Natural killer cell (primary cell): Measurements from ENCODE around the gene ETNK2. TPM values are rescaled to one million over a fixed set of nuclear protein-coding genes. Genes with fewer than 3 reads are reported as not detected.

ENCODE experiments used
- ATAC-seq, 3 donors: fragments of 150-1000 bp in 2 of 3; fragments of 200-7000 bp in 1 of 3; cut with Tn5 transposase; 1 replicate in 1 of 3; 2 replicates in 2 of 3; pipeline ENCODE4 v1.10.0; 2021; ENCODE audit warnings: mild to moderate bottlenecking in 2 of 3, moderate library complexity in 2 of 3
- DNase-seq, 2 donors: peaks; one replicate each; pipeline versions ENCODE4 v3.0.0 to v3.0.0-alpha.2; 2013 to 2021; ENCODE audit warnings: mixed read lengths in 1 of 2
- H3K27ac ChIP-seq: one replicate; pipeline ENCODE4 v1.5.1; 2013; ENCODE audit warnings: mild to moderate bottlenecking, low read length
- H3K27me3 ChIP-seq: one replicate; pipeline ENCODE4 v1.6.1; 2013; ENCODE audit warnings: low read length; ENCODE audit not compliant: control insufficient read depth, insufficient read depth
- H3K36me3 ChIP-seq: one replicate; pipeline ENCODE4 v1.6.1; 2013; ENCODE audit warnings: low read length; ENCODE audit not compliant: control insufficient read depth, insufficient read depth
- H3K4me1 ChIP-seq: one replicate; pipeline ENCODE4 v1.6.1; 2013; ENCODE audit warnings: low read length; ENCODE audit not compliant: control insufficient read depth, insufficient read depth
- H3K4me3 ChIP-seq: one replicate; pipeline ENCODE4 v1.5.1; 2013; ENCODE audit warnings: low read length
- H3K9me3 ChIP-seq: one replicate; pipeline ENCODE4 v1.6.1; 2013; ENCODE audit warnings: low read length; ENCODE audit not compliant: control insufficient read depth, insufficient read depth
- H3K27ac Mint-ChIP-seq, 2 donors: one replicate each; pipeline ENCODE4 v1.8.0; 2022; ENCODE audit warnings: mild to moderate bottlenecking in 2 of 2, mixed read lengths in 2 of 2, moderate library complexity in 1 of 2
- H3K27me3 Mint-ChIP-seq, 2 donors: one replicate each; pipeline ENCODE4 v1.8.0; 2022; ENCODE audit warnings: low read depth in 2 of 2, mixed read lengths in 2 of 2
- H3K36me3 Mint-ChIP-seq: one replicate; pipeline ENCODE4 v1.8.0; 2022; ENCODE audit warnings: mixed read lengths
- H3K4me1 Mint-ChIP-seq, 2 donors: one replicate each; pipeline ENCODE4 v1.8.0; 2022; ENCODE audit warnings: mixed read lengths in 2 of 2
- H3K4me3 Mint-ChIP-seq: one replicate; pipeline ENCODE4 v1.8.0; 2022; ENCODE audit warnings: mild to moderate bottlenecking, moderate library complexity, mixed read lengths
- H3K9me3 Mint-ChIP-seq, 2 donors: one replicate each; pipeline ENCODE4 v1.8.0; 2022; ENCODE audit warnings: mixed read lengths in 2 of 2
- WGBS: methylation state at CpG from one replicate; pipeline ENCODE4 v1.1.7; 2013; ENCODE audit warnings: missing lambda C conversion rate; ENCODE audit not compliant: insufficient coverage; 5-methylcytosine and 5-hydroxymethylcytosine counted together
- intact Hi-C: fragments of 100-400 bp; cut with micrococcal nuclease; formaldehyde crosslinking; loops from one replicate; pipeline ENCODE4 v1.14.2; 2022
- total RNA-seq, 4 donors: library from RNA; stranded (reverse); fragments of 120-200 nt in 1 of 4; gene quantifications; one replicate each; pipeline versions ENCODE4 v1.2.3 to v1.2.4, GENCODE V29; 2013 to 2022
- TF ChIP-seq, protein P1 (sequence below): fragments of 200-600 bp; IDR thresholded peaks from one replicate; pipeline ENCODE4 v1.8.0; 2022; ENCODE audit warnings: antibody characterized with exemption

The ETNK2 gene, protein sequence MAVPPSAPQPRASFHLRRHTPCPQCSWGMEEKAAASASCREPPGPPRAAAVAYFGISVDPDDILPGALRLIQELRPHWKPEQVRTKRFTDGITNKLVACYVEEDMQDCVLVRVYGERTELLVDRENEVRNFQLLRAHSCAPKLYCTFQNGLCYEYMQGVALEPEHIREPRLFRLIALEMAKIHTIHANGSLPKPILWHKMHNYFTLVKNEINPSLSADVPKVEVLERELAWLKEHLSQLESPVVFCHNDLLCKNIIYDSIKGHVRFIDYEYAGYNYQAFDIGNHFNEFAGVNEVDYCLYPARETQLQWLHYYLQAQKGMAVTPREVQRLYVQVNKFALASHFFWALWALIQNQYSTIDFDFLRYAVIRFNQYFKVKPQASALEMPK
- 1 to 10 TPM; 5.1 to 5.8 (median 5.5) TPM for total RNA-seq
- 2.1 TPM for total RNA-seq (2013)

DNA sequence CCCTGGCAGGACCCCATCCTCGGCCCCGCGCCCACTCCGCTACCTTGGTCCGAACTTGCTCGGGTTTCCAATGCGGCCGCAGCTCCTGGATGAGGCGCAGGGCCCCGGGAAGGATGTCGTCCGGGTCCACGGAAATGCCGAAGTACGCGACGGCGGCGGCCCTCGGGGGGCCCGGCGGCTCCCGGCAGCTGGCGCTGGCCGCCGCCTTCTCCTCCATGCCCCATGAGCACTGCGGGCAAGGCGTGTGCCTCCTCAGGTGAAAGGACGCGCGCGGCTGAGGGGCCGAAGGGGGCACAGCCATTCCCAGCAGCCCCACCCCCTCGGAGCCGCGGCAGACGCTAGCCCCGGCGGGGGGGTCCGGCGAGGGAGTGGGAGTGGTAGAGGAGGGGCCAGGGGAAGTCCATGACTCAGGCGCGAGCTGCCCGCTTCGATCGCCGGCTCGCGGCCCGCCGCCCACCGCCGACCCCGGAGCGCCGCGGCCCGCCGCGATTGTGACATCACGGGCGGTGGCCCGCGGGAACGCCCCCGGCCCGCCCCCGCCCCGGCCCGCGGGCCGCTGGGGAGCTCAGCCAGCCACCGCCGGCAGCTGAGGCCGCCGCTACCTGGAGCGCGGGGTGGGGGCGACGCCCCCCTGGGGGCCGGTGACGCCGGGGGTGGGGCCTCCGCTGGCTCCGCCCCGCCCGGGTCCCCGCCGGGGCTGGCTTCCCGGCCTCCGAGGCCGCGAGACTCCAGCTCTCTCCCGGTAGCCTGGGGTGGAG, at the start of gene ETNK2:
ETNK2 (minus strand) TSS at position 493 of the 758 bp plus-strand sequence; CDS start at position 301, 192 bp downstream.
- TF ChIP-seq, protein P1, sequence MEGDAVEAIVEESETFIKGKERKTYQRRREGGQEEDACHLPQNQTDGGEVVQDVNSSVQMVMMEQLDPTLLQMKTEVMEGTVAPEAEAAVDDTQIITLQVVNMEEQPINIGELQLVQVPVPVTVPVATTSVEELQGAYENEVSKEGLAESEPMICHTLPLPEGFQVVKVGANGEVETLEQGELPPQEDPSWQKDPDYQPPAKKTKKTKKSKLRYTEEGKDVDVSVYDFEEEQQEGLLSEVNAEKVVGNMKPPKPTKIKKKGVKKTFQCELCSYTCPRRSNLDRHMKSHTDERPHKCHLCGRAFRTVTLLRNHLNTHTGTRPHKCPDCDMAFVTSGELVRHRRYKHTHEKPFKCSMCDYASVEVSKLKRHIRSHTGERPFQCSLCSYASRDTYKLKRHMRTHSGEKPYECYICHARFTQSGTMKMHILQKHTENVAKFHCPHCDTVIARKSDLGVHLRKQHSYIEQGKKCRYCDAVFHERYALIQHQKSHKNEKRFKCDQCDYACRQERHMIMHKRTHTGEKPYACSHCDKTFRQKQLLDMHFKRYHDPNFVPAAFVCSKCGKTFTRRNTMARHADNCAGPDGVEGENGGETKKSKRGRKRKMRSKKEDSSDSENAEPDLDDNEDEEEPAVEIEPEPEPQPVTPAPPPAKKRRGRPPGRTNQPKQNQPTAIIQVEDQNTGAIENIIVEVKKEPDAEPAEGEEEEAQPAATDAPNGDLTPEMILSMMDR, result no peak
- intact Hi-C loops, result no loop called here
- Histone ChIP-seq H3K27me3 (no peaks in the 10 kb centered on the region), H3K36me3 (no peaks in the 10 kb centered on the region), H3K9me3 (no peaks in the 10 kb centered on the region), H3K4me3 (peak within 1 kb of the TSS; percentile 51), H3K4me1 (peaks cover 17% of the 10 kb centered on the region), H3K27ac (no peak within 1 kb of the TSS)
- Mint-ChIP-seq H3K27me3 (peaks cover 0 to 8% of the 10 kb centered on the region in 2 donors), H3K9me3 (no peaks in the 10 kb centered on the region), H3K4me3 (peak within 1 kb of the TSS; percentile 79), H3K4me1 (peaks cover 0 to 4% of the 10 kb centered on the region in 2 donors), H3K36me3 (no peaks in the 10 kb centered on the region), H3K27ac (peak within 1 kb of the TSS; percentile 21 to 80)
- peak; percentile 74 to 82 (median 81) for ATAC-seq
- peak; percentile 57 to 77 for DNase-seq
- WGBS, result under 1% methylated on average over 94 of the region's 94 CpGs

DNA sequence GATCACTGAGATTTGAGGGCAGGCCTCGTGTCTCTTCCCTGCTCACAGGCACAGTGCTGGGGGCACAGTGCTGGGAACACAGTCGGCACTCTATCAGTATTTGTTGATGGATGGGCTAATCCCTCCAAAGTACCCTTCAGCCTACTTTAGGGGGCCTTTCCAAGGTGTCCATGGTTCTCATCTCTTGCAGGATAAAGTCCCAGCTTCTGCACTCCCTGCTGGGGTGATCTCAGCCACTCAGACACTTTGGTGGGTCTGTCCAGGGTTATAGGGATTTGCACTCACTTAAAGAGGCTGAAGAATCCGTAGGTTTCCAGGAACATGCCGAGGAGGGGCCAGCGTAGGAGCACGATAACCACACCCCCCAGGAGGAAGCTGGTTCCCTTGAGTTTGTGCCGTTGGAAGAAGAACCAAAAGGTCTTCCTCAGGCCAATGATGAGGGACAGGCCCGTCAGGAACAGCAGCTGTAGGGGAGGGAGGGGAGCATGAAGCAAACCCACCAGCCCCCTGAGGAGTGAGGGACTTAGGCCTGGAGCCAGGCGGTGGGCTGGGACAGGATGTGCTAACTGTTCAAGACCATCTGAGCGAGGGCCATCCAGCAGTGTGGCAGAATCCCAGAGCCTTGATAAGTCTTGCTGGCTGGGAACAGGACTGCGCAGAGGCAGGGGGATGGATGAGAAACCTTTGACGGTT, 49.6 kb upstream of the ETNK2 start:
- Mint-ChIP-seq H3K27me3 (peaks cover 22 to 36% of the 10 kb centered on the region in 2 donors), H3K9me3 (no peaks in the 10 kb centered on the region), H3K4me1 (no peaks in the 10 kb centered on the region), H3K4me3 (no peak overlapping the region), H3K36me3 (no peaks in the 10 kb centered on the region), H3K27ac (no peak overlapping the region)
- DNase-seq (no peak), ATAC-seq (no peak)
- intact Hi-C loops, result no loop called here
- Histone ChIP-seq H3K27ac (no peak overlapping the region), H3K4me3 (no peak overlapping the region), H3K9me3 (no peaks in the 10 kb centered on the region), H3K4me1 (no peaks in the 10 kb centered on the region), H3K27me3 (peaks cover 2% of the 10 kb centered on the region), H3K36me3 (no peaks in the 10 kb centered on the region)
- TF ChIP-seq, protein P1, result no peak
- 89% methylated on average over 12 of the region's 12 CpGs for whole genome bisulfite sequencing

DNA sequence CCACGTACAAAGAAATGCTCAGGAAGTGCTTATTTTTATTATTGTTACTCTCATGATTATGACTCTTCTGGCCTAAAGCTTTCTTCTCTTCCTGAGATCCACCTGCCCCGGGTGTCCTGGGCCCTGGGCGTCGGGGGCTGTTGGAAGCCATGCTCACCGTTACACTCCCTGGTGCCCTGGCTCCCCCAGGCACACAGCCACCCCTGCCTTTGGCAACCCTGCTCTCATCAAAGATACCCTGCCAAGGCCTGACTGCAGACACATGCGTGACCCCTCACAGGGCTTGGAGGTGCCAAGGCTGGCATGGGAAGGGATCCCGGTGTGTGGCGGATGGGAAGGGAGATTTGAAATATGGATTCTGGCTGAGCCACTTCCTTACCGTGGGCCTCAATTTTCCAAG, 47.7 kb upstream of the ETNK2 start:
- Mint-ChIP-seq H3K36me3 (no peaks in the 10 kb centered on the region), H3K4me1 (peaks cover 0 to 8% of the 10 kb centered on the region in 2 donors), H3K4me3 (no peak overlapping the region), H3K27ac (no peak overlapping the region), H3K9me3 (no peaks in the 10 kb centered on the region), H3K27me3 (peaks cover 13 to 17% of the 10 kb centered on the region in 2 donors)
- WGBS, result 88% methylated on average over 9 of the region's 9 CpGs
- H3K9me3 ChIP-seq, result no peaks in the 10 kb centered on the region
- no peak for DNase-seq
- peaks cover 5% of the 10 kb centered on the region for H3K4me1 ChIP-seq
- no peak for ATAC-seq
- no peak overlapping the region for H3K27ac ChIP-seq
- no peaks in the 10 kb centered on the region for H3K27me3 ChIP-seq
- TF ChIP-seq, protein P1, result no peak
- no peaks in the 10 kb centered on the region for H3K36me3 ChIP-seq
- H3K4me3 ChIP-seq, result no peak overlapping the region
- intact Hi-C loops, result no loop called here
